Psoas muscle (tissue), 8 donors: Measurements from ENCODE around the gene SSTR5. TPM values are rescaled to one million over a fixed set of nuclear protein-coding genes. Genes with fewer than 3 reads are reported as not detected.

Experiments used
- ATAC-seq, 4 donors: fragments of 200-7000 bp; cut with Tn5 transposase; one replicate each; pipeline ENCODE4 v1.9.1; 2020; ENCODE audit warnings: moderate library complexity in 3 of 4, mild to moderate bottlenecking in 2 of 4
- DNase-seq, 2 donors: peaks; one replicate each; pipeline ENCODE4 v3.0.0-alpha.2; 2020
- H3K27ac ChIP-seq: fragments of 200-600 bp; one replicate; pipeline ENCODE4 v1.8.0; 2022
- H3K27me3 ChIP-seq, 3 donors: fragments of 200-600 bp in 1 of 3; one replicate each; pipeline versions ENCODE4 v1.6.1 to v1.8.0; 2013 to 2022; ENCODE audit warnings: low read length in 2 of 3, mild to moderate bottlenecking in 2 of 3, moderate library complexity in 1 of 3; ENCODE audit not compliant: insufficient read depth in 3 of 3
- H3K36me3 ChIP-seq, 2 donors: fragments of 200-600 bp in 1 of 2; one replicate each; pipeline versions ENCODE4 v1.6.1 to v1.8.0; 2013 to 2022; ENCODE audit warnings: low read depth in 1 of 2, mild to moderate bottlenecking in 1 of 2, moderate library complexity in 1 of 2; ENCODE audit not compliant: insufficient read depth in 1 of 2
- H3K4me1 ChIP-seq: fragments of 200-600 bp; one replicate; pipeline ENCODE4 v1.8.0; 2022
- H3K4me3 ChIP-seq: fragments of 200-600 bp; one replicate; pipeline ENCODE4 v1.8.0; 2022; ENCODE audit warnings: mild to moderate bottlenecking
- H3K9me3 ChIP-seq: fragments of 200-600 bp; one replicate; pipeline ENCODE4 v1.8.0; 2022
- CTCF ChIP-seq: fragments of 200-600 bp; IDR thresholded peaks from one replicate; pipeline ENCODE4 v1.8.0; 2022; ENCODE audit warnings: antibody characterized with exemption
- WGBS, 3 donors: extraction: QIAGEN DNeasy Blood & Tissue Kit; methylation state at CpG; one replicate each; pipeline versions ENCODE4 v1.1.6 to v1.1.7; 2013; 5-methylcytosine and 5-hydroxymethylcytosine counted together
- intact Hi-C, 2 donors: fragments of 100-400 bp; cut with DNase I; formaldehyde crosslinking; loops; one replicate each; pipeline versions ENCODE4 v1.11.0 to v1.14.2; 2022
- polyA plus RNA-seq, 3 donors: library from polyadenylated mRNA; stranded (reverse); fragments of 200-250 nt; gene quantifications; one replicate each; pipeline ENCODE4 v1.2.3, GENCODE V29; 2013
- total RNA-seq, 4 donors: library from RNA; stranded (reverse); fragmentation: NEBNext Ultra II Directional in 2 of 4; extraction: Animal tissue kit (Norgen Biotek cat#: 25700) in 2 of 4; gene quantifications; one replicate each; pipeline versions ENCODE4 v1.2.1 to v1.2.4, GENCODE V29; 2021 to 2023
- donor health status: healthy with polysubstance abuse.
- donor health status: DM: no; HTN: no; CAD: no; lungs with moderate emphysema.
- donor health status: Bipolar disorder and iron deficiency.
- donor health status: healthy.
- donor health status: DM: yes; HTN: yes; CAD: no.
- donor health status: DM: no; HTN: no; CAD: no.
- donor health status: DM: no; HTN: no; CAD: no.
- donor health status: DM: yes; HTN: yes; CAD: no.

Gene SSTR5
- total and polyA plus RNA-seq, 7 donors = 0.03 to 0.32 (median 0.08) TPM; not detected in 3

- H3K27ac ChIP-seq = no peak overlapping the region
- peaks cover 0 to 74% (median 16%) of the 10 kb centered on the region in 3 donors for H3K27me3 ChIP-seq
- DNase-seq (no peak), ATAC-seq (no peak)
- 33 to 46% (median 37%) methylated on average over 12 to 21 of the region's 21 CpGs for WGBS, 3 donors
- no peaks in the 10 kb centered on the region for H3K9me3 ChIP-seq
- no peak overlapping the region for H3K4me3 ChIP-seq
- TF ChIP-seq CTCF = no peak
- intact Hi-C loops = loop anchor here in 1 of 2 donors (10.0 kb wide), 1 partner anchor 239 kb away; no protein-coding TSS in a partner anchor
- H3K4me1 ChIP-seq = no peaks in the 10 kb centered on the region
- H3K36me3 ChIP-seq = no peaks in the 10 kb centered on the region
Observed at GRCh38 chr16:1053700-1054368, 18.7 kb upstream of the SSTR5 start.

DNA sequence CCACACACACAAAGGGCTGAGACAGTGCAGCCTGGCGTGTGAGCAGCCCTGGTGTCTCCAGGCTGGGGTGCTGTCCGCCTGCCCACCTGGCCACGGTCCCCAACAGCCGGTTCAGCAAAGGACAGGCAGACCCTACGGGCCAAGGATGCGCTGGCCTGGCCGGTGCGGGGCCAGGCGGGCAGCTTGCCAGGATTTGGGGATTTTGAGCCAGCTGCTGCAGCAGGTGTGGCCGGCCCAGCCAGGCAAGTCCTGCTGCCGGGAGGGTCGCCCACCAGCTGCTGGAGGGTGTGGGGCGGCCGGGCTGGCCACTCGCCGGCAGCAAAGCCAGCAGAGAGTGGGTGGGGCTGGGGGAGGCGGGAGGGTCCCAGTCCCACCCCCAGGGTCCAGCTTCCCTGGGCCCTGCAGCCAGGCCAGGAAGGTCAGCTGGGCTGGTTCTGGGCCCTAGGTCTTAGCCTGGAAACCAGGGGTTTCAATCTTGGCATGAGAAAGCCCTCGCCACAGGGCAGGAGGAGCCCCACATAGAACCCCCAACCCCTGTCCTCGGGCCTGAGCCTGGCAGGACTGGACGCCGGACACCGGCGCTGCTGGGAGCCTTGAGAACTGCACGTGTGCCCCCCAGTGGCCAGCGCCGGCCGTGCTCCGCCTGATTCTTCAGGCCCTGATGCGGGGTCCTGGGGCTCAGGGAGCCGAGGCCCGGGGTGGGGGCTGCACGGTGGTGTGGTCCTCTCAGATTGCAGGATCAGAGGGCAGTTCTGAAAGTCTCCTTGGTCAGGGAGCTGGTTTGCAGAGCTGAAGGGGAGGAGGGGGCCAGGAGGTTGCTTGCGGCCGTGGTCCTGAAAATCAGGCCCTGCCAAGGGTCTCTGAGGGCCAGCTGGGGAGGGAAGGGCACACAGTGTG lies 17.6 kb upstream of the SSTR5 start:
- Histone ChIP-seq H3K27ac (no peak overlapping the region), H3K4me1 (no peaks in the 10 kb centered on the region), H3K27me3 (peaks cover 0 to 75% (median 12%) of the 10 kb centered on the region in 3 donors), H3K9me3 (no peaks in the 10 kb centered on the region), H3K4me3 (no peak overlapping the region), H3K36me3 (no peaks in the 10 kb centered on the region)
- ATAC-seq = peak; percentile 69 to 83 (median 82)
- DNase-seq = peak; percentile 66 to 79
- intact Hi-C loops = loop anchor here (1.0 to 10.0 kb wide), 4 partner anchors 137 to 343 kb away; no protein-coding TSS in a partner anchor
- peak; percentile 67 for TF ChIP-seq CTCF
- WGBS, 3 donors = 8 to 14% (median 10%) methylated on average over 30 to 34 of the region's 34 CpGs

- no peak for DNase-seq
- no peak for TF ChIP-seq CTCF
- Histone ChIP-seq H3K27me3 (peaks cover 0 to 71% (median 12%) of the 10 kb centered on the region in 3 donors), H3K9me3 (no peaks in the 10 kb centered on the region), H3K27ac (no peak overlapping the region), H3K4me1 (no peaks in the 10 kb centered on the region), H3K36me3 (no peaks in the 10 kb centered on the region), H3K4me3 (no peak overlapping the region)
- no peak for ATAC-seq
- 69 to 86% (median 79%) methylated on average over 13 of the region's 13 CpGs for WGBS, 3 donors
- intact Hi-C loops = loop anchor here (1.0 to 10.0 kb wide), 4 partner anchors 137 to 343 kb away; no protein-coding TSS in a partner anchor
Observed at GRCh38 chr16:1055557-1055924, 17.0 kb upstream of the SSTR5 start.

GRCh38 chr16:1056196-1056595 lies 16.4 kb upstream of the SSTR5 start:
- ATAC-seq = no peak
- 67 to 73% (median 67%) methylated on average over 8 of the region's 8 CpGs for WGBS, 3 donors
- peaks cover 0 to 64% (median 14%) of the 10 kb centered on the region in 3 donors for H3K27me3 ChIP-seq

More at GRCh38 chr16:1056196-1056595, 16.4 kb upstream of the SSTR5 start:
- Histone ChIP-seq H3K27ac (no peak overlapping the region), H3K4me1 (no peaks in the 10 kb centered on the region), H3K36me3 (no peaks in the 10 kb centered on the region), H3K9me3 (no peaks in the 10 kb centered on the region), H3K4me3 (no peak overlapping the region)
- DNase-seq = no peak
- TF ChIP-seq CTCF = no peak
- intact Hi-C loops = loop anchor here (1.0 to 10.0 kb wide), 5 partner anchors 46 to 345 kb away; no protein-coding TSS in a partner anchor
